Osteocyte (in vitro differentiated cells): Measurements from ENCODE around the gene FAM149A. TPM values are rescaled to one million over a fixed set of nuclear protein-coding genes. Genes with fewer than 3 reads are reported as not detected.

Experiments used
- DNase-seq: peaks from one replicate; pipeline ENCODE4 v3.0.0; 2021; ENCODE audit warnings: mixed read lengths; ENCODE audit not compliant: unreplicated experiment; ENCODE audit errors: extremely low spot score
- H3K27ac Mint-ChIP-seq: one replicate; pipeline ENCODE4 v1.8.0; 2021; ENCODE audit warnings: mild to moderate bottlenecking, mixed read lengths; ENCODE audit not compliant: unreplicated experiment
- H3K27me3 Mint-ChIP-seq: one replicate; pipeline ENCODE4 v1.8.0; 2021; ENCODE audit warnings: mixed read lengths; ENCODE audit not compliant: unreplicated experiment
- H3K36me3 Mint-ChIP-seq: one replicate; pipeline ENCODE4 v1.8.0; 2021; ENCODE audit warnings: mixed read lengths; ENCODE audit not compliant: unreplicated experiment
- H3K4me1 Mint-ChIP-seq: one replicate; pipeline ENCODE4 v1.8.0; 2021; ENCODE audit warnings: mixed read lengths; ENCODE audit not compliant: unreplicated experiment
- H3K4me3 Mint-ChIP-seq: one replicate; pipeline ENCODE4 v1.8.0; 2021; ENCODE audit warnings: mild to moderate bottlenecking, moderate library complexity, mixed read lengths; ENCODE audit not compliant: unreplicated experiment
- H3K9me3 Mint-ChIP-seq: one replicate; pipeline ENCODE4 v1.8.0; 2021; ENCODE audit warnings: mixed read lengths; ENCODE audit not compliant: unreplicated experiment
- CTCF ChIP-seq: fragments of 200-600 bp; sonication (generic); IDR thresholded peaks from 2 replicates; pipeline ENCODE4 v1.5.0; 2021; ENCODE audit warnings: antibody characterized with exemption, mild to moderate bottlenecking, moderate library complexity
- total RNA-seq: library from RNA; stranded (reverse); gene quantifications from 2 replicates; pipeline ENCODE4 v1.2.1, GENCODE V29; 2021

Gene FAM149A
- total RNA-seq, 1 donor from 2014 or later = 2.3 TPM

- TF ChIP-seq CTCF = no peak
- no peaks in the 10 kb centered on the region for H3K4me1 Mint-ChIP-seq
- H3K27me3 Mint-ChIP-seq = no peaks in the 10 kb centered on the region
- peaks cover 15% of the 10 kb centered on the region for H3K36me3 Mint-ChIP-seq
- H3K9me3 Mint-ChIP-seq = no peaks in the 10 kb centered on the region
- H3K4me3 Mint-ChIP-seq = no peak overlapping the region
- DNase-seq = no peak
- H3K27ac Mint-ChIP-seq = no peak overlapping the region
Measured at GRCh38 chr4:186201010-186201409, 96.5 kb downstream of the FAM149A start.

- Mint-ChIP-seq H3K27me3 (no peaks in the 10 kb centered on the region), H3K4me1 (no peaks in the 10 kb centered on the region), H3K9me3 (no peaks in the 10 kb centered on the region), H3K36me3 (peaks cover 9% of the 10 kb centered on the region), H3K4me3 (no peak overlapping the region), H3K27ac (no peak overlapping the region)
- DNase-seq = no peak
- peak; percentile 49 for TF ChIP-seq CTCF
Measured at GRCh38 chr4:186201535-186202230, 97.2 kb downstream of the FAM149A start.

- no peaks in the 10 kb centered on the region for H3K9me3 Mint-ChIP-seq
Measured at GRCh38 chr4:186202490-186203140, 98.1 kb downstream of the FAM149A start.

GRCh38 chr4:186203406-186203805, 98.9 kb downstream of the FAM149A start:
- no peak overlapping the region for H3K4me3 Mint-ChIP-seq
- no peaks in the 10 kb centered on the region for H3K9me3 Mint-ChIP-seq
- no peak for TF ChIP-seq CTCF
- H3K27ac Mint-ChIP-seq = no peak overlapping the region
- no peaks in the 10 kb centered on the region for H3K36me3 Mint-ChIP-seq
- no peaks in the 10 kb centered on the region for H3K27me3 Mint-ChIP-seq
- DNase-seq = no peak
- H3K4me1 Mint-ChIP-seq = no peaks in the 10 kb centered on the region

More at GRCh38 chr4:186202490-186203140, 98.1 kb downstream of the FAM149A start:
- no peak for TF ChIP-seq CTCF
- Mint-ChIP-seq H3K36me3 (no peaks in the 10 kb centered on the region), H3K4me3 (no peak overlapping the region), H3K27me3 (no peaks in the 10 kb centered on the region), H3K4me1 (no peaks in the 10 kb centered on the region), H3K27ac (no peak overlapping the region)
- no peak for DNase-seq

- Mint-ChIP-seq H3K27ac (no peak overlapping the region), H3K27me3 (no peaks in the 10 kb centered on the region), H3K4me1 (no peaks in the 10 kb centered on the region), H3K36me3 (peaks cover 4% of the 10 kb centered on the region), H3K9me3 (peaks cover 5% of the 10 kb centered on the region), H3K4me3 (no peak overlapping the region)
- no peak for DNase-seq
- no peak for TF ChIP-seq CTCF
Measured at GRCh38 chr4:186204103-186204559, 99.6 kb downstream of the FAM149A start.
